ENCODE measurements around the gene JAK2.
"Not testable (repeated sequence)": the region's sequence is repeated elsewhere in the genome, so short reads cannot be mapped to it uniquely, and the experiment has no call there.

The JAK2 gene

DNA sequence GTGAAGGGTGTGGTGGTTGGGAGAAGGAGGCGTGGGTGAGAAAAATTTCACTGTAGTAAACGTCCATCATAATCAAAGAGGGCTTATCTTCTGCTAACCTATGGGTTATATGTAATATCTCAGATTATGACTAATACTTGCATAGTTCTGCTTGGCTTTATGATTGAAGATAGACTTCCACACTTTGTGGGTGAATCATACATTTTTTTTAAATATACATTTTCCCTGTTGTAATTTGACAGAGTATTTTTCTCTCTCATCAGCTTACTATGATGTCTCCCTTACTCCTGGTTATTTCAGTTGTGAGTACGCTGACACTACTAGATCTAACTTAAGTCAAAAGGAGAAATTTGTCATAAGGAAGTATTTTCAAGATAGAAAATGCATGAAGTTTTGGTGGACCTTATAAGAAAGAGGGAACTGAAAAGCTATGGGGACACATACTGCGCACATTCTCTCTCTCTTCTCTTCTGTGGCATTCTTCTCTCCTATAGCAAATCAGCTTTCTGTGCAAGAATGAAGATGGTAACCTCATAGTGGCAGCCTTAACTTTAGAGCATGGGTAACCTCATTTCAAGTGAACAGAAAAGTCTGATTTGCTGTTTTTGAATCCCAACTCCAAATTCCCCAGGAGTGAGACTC lies 4.9 kb upstream of the JAK2 start:
- DNase-seq (ENCODE audit: extremely low read depth in 1 of 2, low read depth in 1 of 2) = no peak

DNA sequence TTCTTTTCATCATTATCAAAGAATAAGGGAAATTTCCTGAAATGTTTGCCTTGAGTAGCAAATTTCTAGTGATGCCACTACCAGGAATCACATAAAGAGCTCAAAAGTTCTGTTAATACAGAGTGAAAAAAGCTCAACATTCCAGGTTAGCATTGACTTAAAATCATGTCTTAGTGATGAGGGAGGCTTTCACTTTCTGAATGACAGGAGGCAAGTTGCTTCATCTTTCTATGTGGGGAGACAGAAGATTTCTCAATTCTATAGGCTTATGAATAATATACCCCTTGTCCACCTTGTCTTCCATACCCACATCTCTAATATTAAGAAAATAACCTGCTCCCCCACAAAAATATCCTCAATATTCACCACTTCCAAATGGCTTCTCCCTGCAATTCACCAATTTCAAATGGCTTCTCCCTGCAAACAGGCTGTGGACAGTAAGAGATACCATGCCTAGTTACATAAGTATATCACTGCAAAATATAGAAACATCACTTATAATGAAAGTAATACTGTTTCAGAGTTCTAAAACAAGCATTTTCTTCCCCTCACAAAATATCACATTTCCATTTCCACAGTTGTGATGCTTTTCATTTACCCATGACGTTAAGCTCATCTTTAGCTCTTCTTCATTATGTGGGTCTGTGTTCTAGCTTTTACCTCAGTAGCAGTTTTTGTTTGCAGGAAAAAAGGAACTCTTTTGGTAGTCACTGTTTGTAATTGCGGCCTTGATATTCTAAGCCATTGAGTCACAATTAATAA lies 2.2 kb upstream of the JAK2 start:
- DNase-seq (ENCODE audit: extremely low read depth in 1 of 2, low read depth in 1 of 2) = no peak

DNA sequence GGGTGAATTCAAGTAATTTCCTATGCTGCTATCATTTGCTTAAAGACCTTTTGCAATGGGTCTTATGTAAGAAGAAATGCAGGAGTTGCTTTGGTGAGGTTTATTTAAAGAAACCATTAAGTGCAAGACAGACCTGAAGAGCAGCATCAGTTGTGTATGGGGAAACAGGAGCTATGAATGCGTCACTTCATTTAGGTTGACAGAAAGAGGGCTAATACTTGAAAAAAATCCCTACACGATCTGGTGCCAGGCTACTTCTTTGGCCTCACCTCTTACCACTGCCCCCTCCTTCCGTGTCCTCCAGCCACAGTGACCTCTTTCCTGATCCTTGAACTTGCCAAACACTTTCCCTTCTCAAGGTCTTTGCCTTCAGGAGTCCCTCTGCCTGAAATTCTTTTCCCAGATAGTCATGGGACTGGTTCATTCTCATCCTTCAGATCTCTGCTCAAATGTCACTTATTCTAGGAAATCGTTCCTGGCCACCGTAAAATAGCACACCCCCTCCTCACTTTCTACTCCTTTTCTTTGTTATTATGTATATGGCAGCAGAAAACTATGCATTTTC lies 1.4 kb upstream of the JAK2 start:
- DNase-seq (ENCODE audit: extremely low read depth in 1 of 2, low read depth in 1 of 2) = no peak

DNA sequence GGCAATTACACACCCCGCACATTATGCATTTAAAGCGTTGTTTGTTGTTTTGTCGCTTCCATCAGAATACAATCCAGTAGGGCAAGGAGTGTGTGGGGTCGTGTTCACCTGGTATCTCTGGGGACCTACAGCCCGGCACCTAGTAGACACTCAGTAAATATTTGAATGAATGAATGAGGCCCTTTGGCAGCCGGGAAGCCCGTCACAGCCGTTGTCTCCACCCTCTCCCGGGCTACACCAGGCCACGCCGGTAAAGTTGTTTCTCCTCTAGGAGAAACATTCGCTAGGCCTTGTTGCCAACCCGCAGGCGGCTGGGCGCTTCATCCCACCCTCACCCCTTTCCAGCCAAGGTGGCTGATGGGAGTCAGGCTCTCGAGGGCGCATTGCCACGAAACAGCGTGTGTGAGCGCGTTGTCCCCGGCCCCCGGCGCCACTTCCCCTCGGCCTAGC lies 876 bp upstream of the JAK2 start:
- no peak for DNase-seq (ENCODE audit: extremely low read depth in 1 of 2, low read depth in 1 of 2)

DNA sequence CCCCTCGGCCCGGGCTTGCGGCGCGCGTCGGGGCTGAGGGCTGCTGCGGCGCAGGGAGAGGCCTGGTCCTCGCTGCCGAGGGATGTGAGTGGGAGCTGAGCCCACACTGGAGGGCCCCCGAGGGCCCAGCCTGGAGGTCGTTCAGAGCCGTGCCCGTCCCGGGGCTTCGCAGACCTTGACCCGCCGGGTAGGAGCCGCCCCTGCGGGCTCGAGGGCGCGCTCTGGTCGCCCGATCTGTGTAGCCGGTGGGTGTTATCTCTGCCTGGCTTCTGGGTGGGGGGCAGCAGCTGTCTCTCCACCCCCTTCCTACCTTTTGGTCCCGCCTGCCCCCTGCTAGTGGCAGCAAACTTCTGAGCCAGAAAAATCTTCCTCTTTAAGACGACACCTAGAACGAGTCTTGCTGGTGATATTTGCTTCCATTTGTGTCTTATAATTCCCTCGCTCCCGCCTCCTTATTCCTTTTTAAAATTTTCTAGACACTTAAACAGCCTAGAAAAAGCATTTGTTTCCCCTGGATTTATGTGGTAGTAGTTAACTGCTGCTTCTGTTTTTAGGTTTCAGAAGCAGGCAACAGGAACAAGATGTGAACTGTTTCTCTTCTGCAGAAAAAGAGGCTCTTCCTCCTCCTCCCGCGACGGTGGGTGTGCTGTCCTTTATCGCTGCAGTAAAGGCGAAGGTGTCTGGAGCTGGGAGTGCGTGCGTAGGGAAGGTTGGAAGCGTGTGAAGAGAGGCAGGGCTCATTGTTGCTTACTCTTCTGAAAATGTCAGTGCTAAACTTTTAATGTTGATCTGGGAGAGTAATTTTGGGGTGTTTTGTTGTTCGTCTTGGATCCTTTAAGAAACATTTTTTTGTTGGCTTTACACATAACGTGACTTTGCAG lies 554 bp downstream of the JAK2 start:
- DNase-seq (ENCODE audit: extremely low read depth in 1 of 2, low read depth in 1 of 2) = no peak

DNA sequence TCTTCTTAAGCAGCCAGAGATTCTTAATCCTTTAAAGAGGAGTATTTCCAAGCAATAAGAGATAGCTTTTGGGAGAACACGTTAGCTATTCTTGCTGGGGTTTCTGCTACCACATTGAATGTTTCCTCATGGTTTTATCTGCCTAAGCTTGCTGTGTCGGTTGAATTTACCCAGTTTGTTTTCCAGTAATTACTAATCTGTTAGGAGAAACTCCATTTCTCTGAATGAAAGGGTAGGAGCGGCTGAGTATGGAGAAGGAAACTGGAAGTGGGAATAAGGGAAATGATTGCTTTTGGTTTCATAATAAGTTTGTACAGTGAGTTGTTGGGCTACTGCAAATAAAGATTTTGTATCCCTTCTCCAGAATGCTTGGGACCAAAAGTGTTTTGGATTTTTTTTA lies 1.2 kb downstream of the JAK2 start:
- no peak for DNase-seq (ENCODE audit: extremely low read depth in 1 of 2, low read depth in 1 of 2)

DNA sequence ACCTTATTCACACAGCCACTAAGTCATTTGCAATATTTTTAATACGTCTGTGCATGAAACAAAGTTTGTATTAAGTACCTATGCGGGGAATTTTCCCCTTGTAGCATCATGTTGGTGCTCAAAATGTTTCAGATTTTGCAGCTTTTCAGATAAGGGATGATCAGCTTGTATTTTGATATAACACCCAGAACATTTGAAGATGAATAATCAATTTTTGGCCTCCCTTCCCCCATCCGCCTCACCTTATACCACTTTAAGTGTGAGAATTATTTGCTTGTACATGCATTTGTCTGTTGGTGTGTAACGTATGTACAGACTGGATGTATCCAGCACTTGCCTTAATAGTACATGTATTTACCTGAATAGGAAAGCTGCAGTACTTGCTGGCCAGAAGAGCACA lies 1.7 kb downstream of the JAK2 start:
- DNase-seq (ENCODE audit: extremely low read depth in 1 of 2, low read depth in 1 of 2) = no peak

DNA sequence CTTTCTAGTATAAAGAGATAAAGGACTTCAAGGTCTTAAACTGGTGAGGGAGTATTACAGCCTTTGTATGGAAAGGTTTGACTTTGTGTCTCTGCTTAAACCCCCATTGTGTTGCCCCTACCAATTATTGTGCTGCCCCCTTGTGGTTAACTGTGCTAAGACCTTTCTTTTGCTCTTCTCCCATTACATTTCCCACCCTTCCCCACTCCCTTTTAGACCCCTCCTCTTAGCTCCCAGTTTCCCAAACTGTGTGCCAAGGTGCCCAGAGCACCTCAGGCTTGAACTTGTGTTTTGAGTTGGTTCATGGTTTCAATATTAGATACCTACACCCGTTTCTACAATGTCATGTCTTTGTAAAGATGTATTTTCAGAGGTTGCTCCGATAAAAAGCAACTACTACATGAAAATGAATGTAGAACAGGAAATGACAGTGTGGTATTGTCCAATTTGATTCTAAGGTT lies 2.9 kb downstream of the JAK2 start:
- DNase-seq (ENCODE audit: extremely low read depth in 1 of 2, low read depth in 1 of 2) = peak in 1 of 2 donors; percentile 14

DNA sequence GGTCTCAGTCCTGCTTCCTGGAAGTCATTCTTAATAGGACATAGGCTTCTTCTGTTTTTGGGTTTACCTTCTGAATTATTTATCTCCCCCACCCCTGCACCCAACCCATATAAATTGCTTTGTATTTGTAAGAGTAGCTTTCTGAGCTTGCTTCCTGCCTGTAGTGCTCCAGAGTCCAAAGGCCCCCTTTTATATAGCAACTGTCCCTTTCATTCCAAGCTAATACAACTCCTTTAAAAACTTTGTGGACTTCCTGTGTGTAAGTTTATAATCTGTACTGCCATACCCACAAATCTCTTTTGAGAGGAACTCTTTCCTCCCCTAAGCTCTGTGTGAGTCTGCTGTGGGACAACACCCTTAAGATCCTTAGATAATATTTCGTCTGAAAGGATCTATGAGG lies 7.8 kb downstream of the JAK2 start:
- no peak for DNase-seq (ENCODE audit: extremely low read depth in 1 of 2, low read depth in 1 of 2)

DNA sequence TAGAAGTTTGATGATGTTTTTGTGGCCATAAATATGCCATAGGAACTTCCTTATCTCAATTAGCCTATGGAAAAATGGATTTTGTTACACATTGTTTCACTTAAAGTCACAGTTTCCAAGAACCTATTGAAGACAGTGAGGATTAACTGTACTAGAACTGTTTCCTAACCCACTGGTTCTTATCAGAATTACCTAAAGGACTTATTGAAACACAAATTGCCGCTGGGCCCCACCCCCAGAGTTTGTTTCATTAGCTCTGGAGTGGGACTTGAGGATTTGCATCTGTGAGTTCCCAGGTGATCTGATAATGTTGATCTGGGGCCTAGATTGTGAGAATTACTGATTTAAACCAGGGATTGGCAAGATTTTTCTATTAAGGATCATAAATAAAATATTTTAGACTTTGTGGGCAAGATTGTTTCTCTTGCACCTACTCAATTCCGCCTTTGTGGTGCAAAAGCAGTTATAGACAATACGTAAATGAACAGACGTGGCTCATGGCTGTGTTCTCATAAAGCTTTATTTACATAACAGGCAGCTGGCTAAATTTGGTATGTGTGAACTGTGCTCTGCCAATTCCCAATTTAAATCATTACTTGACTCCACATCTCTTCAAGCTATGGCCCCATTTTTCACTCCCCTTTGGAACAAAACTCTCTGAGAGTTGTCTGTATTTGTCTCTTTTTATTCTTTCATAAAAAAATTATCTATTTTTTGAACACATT lies 9.3 kb downstream of the JAK2 start:
- DNase-seq (ENCODE audit: extremely low read depth in 1 of 2, low read depth in 1 of 2) = no peak

DNA sequence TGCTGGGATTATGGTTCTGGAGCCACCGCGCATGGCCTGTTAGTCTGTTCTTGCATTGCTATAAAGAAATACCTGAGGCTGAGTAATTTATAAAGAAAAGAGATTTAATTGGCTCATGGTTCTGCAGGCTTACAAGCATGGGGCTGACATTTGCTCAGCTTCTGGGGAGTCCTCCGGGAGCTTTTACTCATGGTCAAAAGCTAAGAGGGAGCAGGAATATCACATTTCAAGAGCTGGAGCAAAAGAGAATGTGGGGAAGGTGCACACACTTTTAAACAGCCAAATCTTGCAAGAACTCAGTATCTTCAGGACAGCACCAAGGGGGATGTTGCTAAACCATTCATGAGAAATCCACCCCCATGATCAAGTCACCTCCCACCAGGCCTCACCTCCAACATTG lies 12.1 kb downstream of the JAK2 start:
- no peak for DNase-seq (ENCODE audit: extremely low read depth in 1 of 2, low read depth in 1 of 2)

DNA sequence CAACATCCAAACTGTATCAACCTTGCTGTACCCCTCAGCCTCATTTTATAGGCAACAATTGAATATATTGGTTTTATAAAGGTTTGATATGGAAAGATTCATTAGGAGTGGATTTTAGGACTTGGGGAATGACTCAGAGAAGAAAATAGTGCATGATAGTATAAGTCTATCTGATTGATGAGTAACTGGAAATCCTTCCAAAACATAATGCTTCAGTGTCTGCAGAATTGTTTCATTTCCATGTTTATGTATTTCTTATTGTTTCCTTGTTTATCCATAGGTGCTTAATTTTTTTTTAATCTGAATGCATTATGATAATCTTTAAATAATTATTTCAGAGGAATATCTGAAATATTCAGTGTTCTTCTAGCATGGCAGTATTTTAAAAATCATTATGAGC lies 12.6 kb downstream of the JAK2 start:
- DNase-seq (ENCODE audit: extremely low read depth in 1 of 2, low read depth in 1 of 2) = no peak

DNA sequence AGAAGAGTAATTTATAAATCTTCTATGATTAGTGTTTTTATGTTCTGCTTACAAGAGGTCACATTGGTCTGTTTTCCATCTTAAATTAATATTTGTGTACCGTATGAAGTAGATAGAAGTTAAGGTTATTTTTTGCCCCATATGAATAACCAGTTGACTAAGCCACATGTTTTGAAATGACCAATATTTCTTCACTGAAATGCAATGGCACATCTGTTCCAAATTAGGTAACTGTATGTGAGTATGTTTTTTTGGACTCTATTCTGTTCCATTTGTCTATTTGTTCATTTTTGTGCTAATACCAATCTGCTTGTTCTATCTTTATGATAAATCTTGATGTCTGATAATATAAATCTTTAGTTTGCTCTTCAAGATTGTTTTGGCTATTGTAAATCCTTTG lies 17.7 kb downstream of the JAK2 start:
- no peak for DNase-seq (ENCODE audit: extremely low read depth in 1 of 2, low read depth in 1 of 2)

DNA sequence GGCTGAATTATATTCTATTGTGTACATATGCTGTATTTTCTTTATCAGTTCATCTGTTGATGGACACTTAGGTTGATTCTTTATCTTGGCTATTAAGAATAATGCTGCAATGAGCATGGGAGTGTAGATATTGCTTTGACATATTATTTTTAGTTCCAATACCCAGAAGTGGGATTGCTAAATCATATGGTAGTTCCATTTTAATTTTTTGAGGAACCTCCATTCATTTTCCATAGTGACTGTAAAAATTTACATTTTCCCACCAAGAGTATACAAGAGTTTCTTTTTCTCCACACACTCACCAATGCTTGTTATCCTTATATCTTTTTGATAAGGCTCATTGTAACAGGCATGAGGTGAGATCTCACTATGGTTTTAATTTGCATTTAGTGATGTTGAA lies 19.4 kb downstream of the JAK2 start:
- DNase-seq (ENCODE audit: extremely low read depth in 1 of 2, low read depth in 1 of 2) = no peak

DNA sequence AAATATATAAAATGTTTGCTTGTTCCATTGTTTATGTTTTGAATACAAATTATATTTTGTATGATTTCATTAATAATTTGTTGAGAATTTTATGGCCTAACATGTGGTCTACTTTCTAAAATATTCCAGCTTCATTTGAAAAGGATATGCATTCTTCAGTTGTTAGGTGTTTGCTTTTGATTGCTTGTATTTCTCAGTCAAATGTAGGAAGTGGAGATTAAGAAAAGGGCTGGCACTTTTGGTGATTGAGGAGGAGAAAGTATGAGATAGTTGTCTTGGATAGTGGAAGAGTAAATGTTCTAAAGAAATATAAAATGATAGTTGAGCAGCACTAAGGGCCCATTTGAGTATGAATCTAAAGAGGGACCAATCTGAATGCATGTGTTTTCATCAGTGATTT lies 23.1 kb downstream of the JAK2 start:
- DNase-seq (ENCODE audit: extremely low read depth in 1 of 2, low read depth in 1 of 2) = no peak

DNA sequence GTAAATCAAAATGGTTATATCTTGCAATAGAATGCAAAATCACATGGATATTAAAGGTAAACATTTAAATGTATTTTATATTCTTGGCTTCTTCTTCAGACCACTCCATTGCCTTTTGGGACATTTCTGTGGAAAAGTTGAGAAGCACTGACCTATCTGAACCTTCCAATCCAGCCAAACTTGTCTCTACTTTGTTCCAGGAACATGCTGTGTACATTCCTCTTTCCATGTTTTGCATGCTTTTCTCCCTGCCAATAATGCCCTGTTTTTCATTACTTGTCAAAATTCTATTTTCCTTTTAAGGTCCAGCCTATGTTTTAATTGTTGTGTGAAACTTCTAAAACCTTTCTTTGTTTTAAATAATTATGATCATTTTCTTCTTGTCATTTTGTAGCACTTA lies 28.3 kb downstream of the JAK2 start:
- DNase-seq (ENCODE audit: extremely low read depth in 1 of 2, low read depth in 1 of 2) = no peak

DNA sequence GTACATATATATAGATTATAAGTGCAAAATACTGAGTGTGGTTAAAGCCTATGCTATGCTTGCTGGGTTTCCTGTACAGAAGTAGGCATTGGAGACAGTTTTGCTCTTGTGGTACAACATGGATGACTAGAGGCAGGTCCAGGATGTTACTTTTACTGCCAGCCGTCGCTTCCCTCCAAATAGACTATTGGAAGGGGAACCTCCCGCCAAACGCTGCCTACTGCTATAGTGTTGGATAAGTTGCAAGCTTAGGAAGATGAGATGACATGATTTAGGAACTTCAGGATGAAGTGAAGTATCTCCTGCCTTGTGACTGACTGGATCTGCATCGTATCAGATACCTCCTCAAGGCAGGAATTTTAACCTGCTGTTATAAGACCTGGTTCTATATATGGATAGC lies 30.9 kb downstream of the JAK2 start:
- no peak for DNase-seq (ENCODE audit: extremely low read depth in 1 of 2, low read depth in 1 of 2)

DNA sequence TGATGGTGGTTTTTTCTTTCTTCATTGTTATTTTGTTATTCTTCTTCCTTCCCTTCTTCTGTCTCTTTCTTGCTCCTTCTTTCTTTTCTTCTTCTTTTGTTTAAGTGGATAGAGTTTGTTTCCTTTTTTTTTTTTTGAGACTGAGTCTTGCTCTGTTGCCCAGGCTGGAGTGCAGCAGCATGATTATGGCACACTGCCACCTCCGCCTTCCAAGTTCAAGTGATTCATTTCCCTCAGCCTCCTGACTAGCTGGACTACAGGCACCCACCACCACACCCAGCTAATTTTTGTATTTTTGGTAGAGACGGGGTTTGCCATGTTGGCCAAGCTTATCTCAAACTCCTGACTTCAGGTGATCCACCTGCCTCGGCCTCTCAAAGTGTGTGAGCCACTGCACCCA lies 40.3 kb downstream of the JAK2 start:
- DNase-seq (ENCODE audit: extremely low read depth in 1 of 2, low read depth in 1 of 2) = no peak

DNA sequence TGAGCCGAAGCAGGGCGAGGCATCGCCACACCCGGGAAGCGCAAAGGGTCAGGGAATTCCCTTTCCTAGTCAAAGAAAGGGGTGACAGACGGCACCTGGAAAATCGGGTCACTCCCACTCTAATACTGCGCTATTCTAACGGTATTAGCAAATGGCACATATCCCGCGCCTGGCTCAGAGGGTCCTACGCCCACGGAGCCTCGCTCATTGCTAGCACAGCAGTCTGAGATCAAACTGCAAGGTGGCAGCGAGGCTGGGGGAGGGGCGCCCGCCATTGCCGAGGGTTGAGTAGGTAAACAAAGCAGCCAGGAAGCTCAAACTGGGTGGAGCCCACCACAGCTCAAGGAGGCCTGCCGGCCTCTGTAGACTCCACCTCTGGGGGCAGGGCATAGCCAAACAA lies 46.9 kb downstream of the JAK2 start:
- DNase-seq (ENCODE audit: extremely low read depth in 1 of 2, low read depth in 1 of 2) = not testable (repeated sequence)

DNA sequence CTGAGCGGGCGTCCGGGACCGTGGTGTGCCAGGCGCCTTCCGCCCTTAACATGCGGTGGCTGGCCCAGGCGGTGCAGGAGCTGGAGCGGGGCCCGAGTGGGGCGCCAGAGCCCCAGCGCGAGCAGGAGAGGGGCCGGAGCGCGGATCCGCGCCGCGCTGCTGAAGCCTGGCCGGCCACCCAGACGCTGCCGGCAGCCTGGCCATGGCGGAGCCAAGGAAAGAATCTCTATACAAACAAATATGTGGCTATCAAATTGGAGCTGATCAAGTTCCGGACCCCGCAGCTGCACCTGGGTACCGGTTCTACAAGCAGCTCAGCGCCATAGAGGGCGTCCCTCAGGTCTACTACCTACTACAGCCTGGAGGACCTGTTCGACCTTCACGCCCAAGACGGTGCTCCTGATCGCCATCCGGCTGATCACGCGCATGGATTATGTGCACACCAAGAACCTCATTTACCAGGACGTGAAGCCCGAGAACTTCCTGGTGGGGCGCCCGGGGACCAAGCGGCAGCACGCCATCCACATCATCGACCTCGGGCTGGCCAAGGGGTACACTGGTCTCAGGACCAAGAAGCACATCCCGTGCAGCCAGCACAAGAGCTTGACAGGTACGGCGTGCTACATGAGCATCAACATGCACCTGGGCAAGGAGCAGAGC lies 55.8 kb downstream of the JAK2 start:
- DNase-seq (ENCODE audit: extremely low read depth in 1 of 2, low read depth in 1 of 2) = no peak
